ENCODE measurements around the gene CRIP3.

CRIP3 gene

GRCh38 chr6:43278524-43279078 is 30.0 kb downstream of the CRIP3 start:
- Histone ChIP-seq H3K4me1 (no peaks in the 10 kb centered on the region), H3K9me3 (no peaks in the 10 kb centered on the region), H3K36me3 (replicated peaks) (no peaks in the 10 kb centered on the region), H3K27me3 (ENCODE audit: low read depth) (peaks cover 15% of the 10 kb centered on the region; the same call in 1 of the 2 replicates), H3K4me3 (no peak overlapping the region)
- in situ Hi-C loops (cut with MboI; ENCODE audit: low sequenced_read_pairs): no loop called here
- no peak for DNase-seq (ENCODE audit: low spot score in 2 of 2)

- Histone ChIP-seq H3K4me3 (no peak overlapping the region), H3K36me3 (replicated peaks) (no peaks in the 10 kb centered on the region), H3K9me3 (no peaks in the 10 kb centered on the region), H3K4me1 (no peaks in the 10 kb centered on the region), H3K27me3 (ENCODE audit: low read depth) (peaks cover 9% of the 10 kb centered on the region; the same call in 1 of the 2 replicates)
- DNase-seq (ENCODE audit: low spot score in 2 of 2): no peak
- in situ Hi-C loops (cut with MboI; ENCODE audit: low sequenced_read_pairs): no loop called here
These were observed 30.7 kb downstream of the CRIP3 start for GRCh38 chr6:43277643-43278523.

GRCh38 chr6:43277306-43277642 is 31.4 kb downstream of the CRIP3 start:
- no peaks in the 10 kb centered on the region for H3K9me3 ChIP-seq
- in situ Hi-C loops (cut with MboI; ENCODE audit: low sequenced_read_pairs): no loop called here
- H3K4me1 ChIP-seq: no peaks in the 10 kb centered on the region
- no peaks in the 10 kb centered on the region for H3K36me3 ChIP-seq (replicated peaks)
- peaks cover 8% of the 10 kb centered on the region; the same call in 1 of the 2 replicates for H3K27me3 ChIP-seq (ENCODE audit: low read depth)
- H3K4me3 ChIP-seq: no peak overlapping the region
- DNase-seq (ENCODE audit: low spot score in 2 of 2): no peak

- in situ Hi-C loops (cut with MboI; ENCODE audit: low sequenced_read_pairs): no loop called here
- Histone ChIP-seq H3K36me3 (replicated peaks) (no peaks in the 10 kb centered on the region), H3K27me3 (ENCODE audit: low read depth) (0 out of 2 replicates have a peak, but pooled peaks cover 4% of the 10 kb centered on the region), H3K9me3 (no peaks in the 10 kb centered on the region), H3K4me1 (no peaks in the 10 kb centered on the region), H3K4me3 (no peak overlapping the region)
- no peak for DNase-seq (ENCODE audit: low spot score in 2 of 2)
These were observed 31.9 kb downstream of the CRIP3 start for GRCh38 chr6:43276577-43277305.

DNA sequence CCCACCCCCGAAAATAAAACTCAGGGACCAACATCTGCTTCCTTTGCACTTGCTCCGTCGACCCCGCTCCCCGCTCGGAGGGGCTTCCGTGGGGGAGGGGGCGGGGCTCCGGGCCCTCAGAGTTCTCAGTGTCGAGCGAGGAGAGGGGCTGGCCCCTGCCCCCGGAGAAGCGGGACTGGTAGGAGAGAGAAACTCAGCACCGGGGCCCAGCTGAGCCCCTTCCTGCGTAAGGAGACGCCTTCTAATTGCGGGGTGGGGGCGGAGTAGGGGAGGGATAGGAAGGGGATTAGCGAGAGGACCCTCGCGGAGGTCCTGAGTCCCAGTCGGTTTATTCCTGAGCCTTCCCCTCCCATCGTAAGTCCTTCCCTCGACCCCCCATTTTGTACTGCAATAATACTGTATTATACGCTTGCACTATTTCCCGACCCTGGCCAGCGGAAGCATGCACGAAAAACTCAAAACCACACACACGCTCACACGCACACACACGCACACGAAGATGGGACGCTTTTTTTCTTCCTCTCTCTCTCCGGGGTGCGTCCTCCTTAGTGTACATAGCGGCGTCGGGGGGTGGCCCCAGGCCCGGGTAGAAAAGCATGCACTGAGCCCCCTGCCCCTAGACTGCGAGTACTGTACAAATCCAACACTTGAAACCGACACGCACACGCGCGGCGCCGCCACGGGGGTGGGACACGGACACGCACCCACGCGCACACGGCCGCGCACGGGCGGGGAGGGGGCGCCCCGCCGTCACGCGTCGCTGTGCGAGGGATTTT is 32.6 kb downstream of the CRIP3 start:
- H3K9me3 ChIP-seq: no peaks in the 10 kb centered on the region
- in situ Hi-C loops (cut with MboI; ENCODE audit: low sequenced_read_pairs): no loop called here
- no peak overlapping the region for H3K4me3 ChIP-seq
- H3K27me3 ChIP-seq (ENCODE audit: low read depth): no peaks in the 10 kb centered on the region
- DNase-seq (ENCODE audit: low spot score in 2 of 2): no peak
- H3K36me3 ChIP-seq (replicated peaks): no peaks in the 10 kb centered on the region
- H3K4me1 ChIP-seq: no peaks in the 10 kb centered on the region

DNA sequence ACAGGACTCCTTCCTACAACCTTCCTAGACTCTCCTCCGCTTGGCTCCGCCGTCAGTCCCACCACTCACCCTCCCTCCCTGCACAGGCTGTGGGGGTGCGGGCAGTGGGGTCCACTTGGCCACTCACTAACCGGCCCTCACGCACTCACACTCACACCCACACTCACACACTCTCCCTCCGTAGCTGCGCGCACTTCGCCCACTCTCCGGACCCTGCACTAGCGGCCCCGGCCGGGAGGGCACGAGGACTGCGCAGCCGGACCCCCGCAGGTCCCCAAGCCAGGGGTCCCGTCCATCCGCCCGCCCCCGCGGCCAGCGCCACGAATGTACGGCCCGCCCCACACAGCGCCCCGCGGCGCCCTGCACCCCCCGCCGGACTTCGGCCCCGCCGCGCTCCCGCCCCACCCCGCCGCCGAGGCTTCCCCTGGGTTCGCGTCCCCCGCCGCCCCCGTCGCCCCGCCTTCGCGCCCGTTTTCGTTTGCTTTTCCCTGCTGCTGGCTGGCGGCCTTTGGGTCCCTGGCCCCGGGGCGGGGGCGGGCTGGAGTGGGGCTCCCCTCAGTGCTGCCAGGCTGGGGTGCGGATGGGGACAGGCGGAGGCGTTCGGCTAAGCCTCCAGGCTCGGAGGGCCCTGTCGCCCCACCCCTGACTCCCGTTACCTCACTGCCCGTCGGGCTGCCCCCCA is 33.6 kb downstream of the CRIP3 start:
- Histone ChIP-seq H3K9me3 (no peaks in the 10 kb centered on the region), H3K27me3 (ENCODE audit: low read depth) (no peaks in the 10 kb centered on the region), H3K4me1 (peaks cover 5% of the 10 kb centered on the region), H3K4me3 (no peak overlapping the region), H3K36me3 (replicated peaks) (no peaks in the 10 kb centered on the region)
- in situ Hi-C loops (cut with MboI; ENCODE audit: low sequenced_read_pairs): no loop called here
- DNase-seq (ENCODE audit: low spot score in 2 of 2): no peak

- no peak for DNase-seq (ENCODE audit: low spot score in 2 of 2)
- in situ Hi-C loops (cut with MboI; ENCODE audit: low sequenced_read_pairs): no loop called here
- Histone ChIP-seq H3K4me1 (peaks cover 13% of the 10 kb centered on the region), H3K4me3 (no peak overlapping the region), H3K9me3 (no peaks in the 10 kb centered on the region), H3K27me3 (ENCODE audit: low read depth) (no peaks in the 10 kb centered on the region), H3K36me3 (replicated peaks) (no peaks in the 10 kb centered on the region)
These were observed 34.3 kb downstream of the CRIP3 start for GRCh38 chr6:43274127-43274915.

- Histone ChIP-seq H3K36me3 (replicated peaks) (no peaks in the 10 kb centered on the region), H3K9me3 (no peaks in the 10 kb centered on the region), H3K4me1 (peaks cover 17% of the 10 kb centered on the region), H3K4me3 (no peak overlapping the region), H3K27me3 (ENCODE audit: low read depth) (no peaks in the 10 kb centered on the region)
- in situ Hi-C loops (cut with MboI; ENCODE audit: low sequenced_read_pairs): no loop called here
- DNase-seq (ENCODE audit: low spot score in 2 of 2): no peak
These were observed 34.9 kb downstream of the CRIP3 start for GRCh38 chr6:43273707-43274106.

DNA sequence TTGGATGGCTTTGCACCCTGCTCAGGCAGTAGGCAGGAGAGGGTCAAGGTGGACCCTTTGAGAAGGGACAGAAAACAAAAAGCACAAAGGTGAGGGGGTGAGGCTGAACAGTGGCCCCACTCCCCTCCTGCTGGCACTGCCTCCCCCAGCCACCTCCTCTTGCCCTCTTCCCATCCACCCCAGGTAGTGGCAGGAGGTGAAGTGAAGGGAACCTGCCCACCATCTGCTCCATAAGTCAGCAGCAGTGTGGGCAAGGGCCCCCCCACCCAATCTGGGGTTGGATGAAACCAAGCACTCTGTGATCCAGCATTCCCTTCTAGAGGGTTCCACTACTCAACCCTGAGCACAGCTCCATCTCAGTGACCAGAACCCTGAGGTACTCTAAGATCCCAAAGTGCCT is 36.7 kb downstream of the CRIP3 start:
- Histone ChIP-seq H3K4me1 (peaks cover 17% of the 10 kb centered on the region), H3K27me3 (ENCODE audit: low read depth) (no peaks in the 10 kb centered on the region), H3K9me3 (no peaks in the 10 kb centered on the region), H3K36me3 (replicated peaks) (no peaks in the 10 kb centered on the region), H3K4me3 (no peak overlapping the region)
- DNase-seq (ENCODE audit: low spot score in 2 of 2): no peak
- in situ Hi-C loops (cut with MboI; ENCODE audit: low sequenced_read_pairs): no loop called here

GRCh38 chr6:43271103-43271815 is 37.4 kb downstream of the CRIP3 start:
- Histone ChIP-seq H3K9me3 (no peaks in the 10 kb centered on the region), H3K27me3 (ENCODE audit: low read depth) (no peaks in the 10 kb centered on the region), H3K4me3 (no peak overlapping the region), H3K4me1 (peaks cover 17% of the 10 kb centered on the region), H3K36me3 (replicated peaks) (no peaks in the 10 kb centered on the region)
- in situ Hi-C loops (cut with MboI; ENCODE audit: low sequenced_read_pairs): no loop called here
- no peak for DNase-seq (ENCODE audit: low spot score in 2 of 2)

- peak; percentile 33 to 81 for DNase-seq (ENCODE audit: low spot score in 2 of 2)
These were observed 39.2 kb downstream of the CRIP3 start for GRCh38 chr6:43269273-43270007.

More at GRCh38 chr6:43269273-43270007, 39.2 kb downstream of the CRIP3 start:
- Histone ChIP-seq H3K27me3 (ENCODE audit: low read depth) (no peaks in the 10 kb centered on the region), H3K4me3 (peak overlapping the region; percentile 7; the same call in 1 of the 2 replicates), H3K4me1 (peaks cover 17% of the 10 kb centered on the region), H3K36me3 (replicated peaks) (no peaks in the 10 kb centered on the region), H3K9me3 (no peaks in the 10 kb centered on the region)
- in situ Hi-C loops (cut with MboI; ENCODE audit: low sequenced_read_pairs): no loop called here

Measured in HAP-1 (cell line).